Cerebellar nuclear complex (tissue), 1 donor: Measurements from ENCODE around the gene FXYD7.
"Not testable (repeated sequence)": the region's sequence is repeated elsewhere in the genome, so short reads cannot be mapped to it uniquely, and the experiment has no call there.

Experiments
- DNase-seq, 2 experiments: peaks; one replicate each; lab custom pipeline; 2025; lab: John Stamatoyannopoulos, UW

FXYD7 gene

GRCh38 chr19:35127871-35128270 is 15.2 kb upstream of the FXYD7 start:
- no peak for DNase-seq

- DNase-seq, result no peak
Observed at GRCh38 chr19:35128398-35129057, 14.5 kb upstream of the FXYD7 start.

- not testable (repeated sequence) for DNase-seq
Observed at GRCh38 chr19:35129724-35130274, 13.3 kb upstream of the FXYD7 start.

DNA sequence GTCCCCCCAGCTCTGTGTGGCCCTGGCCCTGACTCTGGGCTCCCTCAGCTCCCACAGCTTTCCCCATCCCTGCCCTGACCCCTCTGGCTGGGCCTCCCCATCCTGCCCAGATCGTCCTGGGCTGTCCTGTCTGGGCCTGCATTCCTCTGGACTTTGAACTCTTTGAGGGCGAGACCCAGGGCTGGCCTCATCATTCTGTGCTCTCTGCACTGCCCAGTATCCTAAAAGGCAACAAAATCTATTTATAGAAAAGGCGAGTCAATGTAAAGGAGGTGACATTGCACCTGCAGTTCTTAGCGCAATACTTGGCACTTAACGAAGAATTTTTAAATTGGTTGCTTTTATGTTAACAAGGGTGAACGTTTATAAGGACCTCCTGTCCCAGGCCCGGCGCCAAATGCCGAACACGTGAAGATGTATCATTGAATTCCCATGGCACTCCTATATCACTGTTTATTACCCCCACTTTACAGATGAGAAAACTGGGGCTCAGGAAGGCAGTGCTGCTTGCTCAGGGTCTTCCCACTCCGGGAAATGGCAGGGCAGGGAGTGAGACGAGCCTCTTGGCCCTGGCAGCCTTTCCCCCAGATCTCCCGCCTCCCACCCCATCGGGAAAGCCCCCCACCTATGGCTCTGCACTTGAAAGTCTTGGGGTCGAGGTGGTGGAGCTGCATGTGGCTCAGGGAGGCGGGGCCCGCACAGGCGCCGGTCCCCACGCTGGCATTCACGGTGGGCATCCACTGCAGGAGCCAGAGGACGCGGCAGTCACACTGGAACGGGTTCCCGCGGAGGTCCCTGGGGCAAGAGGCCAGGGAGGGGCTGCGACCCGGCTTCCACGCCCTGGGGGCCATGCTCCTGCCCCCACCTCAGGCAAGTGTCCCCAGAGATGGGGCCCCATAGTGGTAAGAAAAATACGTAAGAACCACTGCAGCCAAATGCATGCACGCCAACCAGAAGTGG is 12.0 kb upstream of the FXYD7 start:
- no peak for DNase-seq

- DNase-seq, result no peak
Observed at GRCh38 chr19:35132254-35132653, 10.8 kb upstream of the FXYD7 start.

- DNase-seq, result no peak
Observed at GRCh38 chr19:35133826-35134225, 9.2 kb upstream of the FXYD7 start.

GRCh38 chr19:35134601-35135242 is 8.3 kb upstream of the FXYD7 start, which contains the start of gene LGI4:
Gene LGI4 (minus strand): TSS chr19:35135059. CDS start chr19:35134680, 379 bp downstream.
- DNase-seq, result no peak

DNA sequence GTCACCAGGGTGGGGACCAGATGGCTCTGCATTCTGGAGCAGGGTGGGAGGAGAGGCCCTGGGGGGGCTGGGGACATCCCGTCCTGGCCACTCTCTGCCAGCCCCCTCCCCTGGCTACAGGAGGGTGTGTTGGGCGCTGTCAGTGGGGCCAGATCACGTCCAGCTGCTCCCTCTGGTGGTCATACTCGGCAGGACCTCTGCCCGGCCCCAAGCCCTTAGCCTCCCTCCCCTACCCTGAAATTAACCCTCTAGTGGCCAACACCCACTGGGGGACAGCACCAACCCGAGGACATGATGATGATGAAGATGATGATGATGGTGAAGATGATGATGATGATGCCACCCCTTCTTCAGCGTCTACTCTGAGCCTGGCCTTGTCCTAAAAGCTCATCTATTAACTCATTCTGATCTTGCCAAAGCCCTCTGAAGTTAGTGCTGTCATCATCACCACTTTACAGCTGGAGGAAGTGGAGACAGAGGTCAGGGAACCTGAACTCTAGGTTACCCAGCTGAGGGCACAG is 7.6 kb upstream of the FXYD7 start:
- DNase-seq, result peak in 1 of 2 experiments; percentile 14

- DNase-seq, result no peak
Observed at GRCh38 chr19:35136231-35136630, 6.8 kb upstream of the FXYD7 start.

DNA sequence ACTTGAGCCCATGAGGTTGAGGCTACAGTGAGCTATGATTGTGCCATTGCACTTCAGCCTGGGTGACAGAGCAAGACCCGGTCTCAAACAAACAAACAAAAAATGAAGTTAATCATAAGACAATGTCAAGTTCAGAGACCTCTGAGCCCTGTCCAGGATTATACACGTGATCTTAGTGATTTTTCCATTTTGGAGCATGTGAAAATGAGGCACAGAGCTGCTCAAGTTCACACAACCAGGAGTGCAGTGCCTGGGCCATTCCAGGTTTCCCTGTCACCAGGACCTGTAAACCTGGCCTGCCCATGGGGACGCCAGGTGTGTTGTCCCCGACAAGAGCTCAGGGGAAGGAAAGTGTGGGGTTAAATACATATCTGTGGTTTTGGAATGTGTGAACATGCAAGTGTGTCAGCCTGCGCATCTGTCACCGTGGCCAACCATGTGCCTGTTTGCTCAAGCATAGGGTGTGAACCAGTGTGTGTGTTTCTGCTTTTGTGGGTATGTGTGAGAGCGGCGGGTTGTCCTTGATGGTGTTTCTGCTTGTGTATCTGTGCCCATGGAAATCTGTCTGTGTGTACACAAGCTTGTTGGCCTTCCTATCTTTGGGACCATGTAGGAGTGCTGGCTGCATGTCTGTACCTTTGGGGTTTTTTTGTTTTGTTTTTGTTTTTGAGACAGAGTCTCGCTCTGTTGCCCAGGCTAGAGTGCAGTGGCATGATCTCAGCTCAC is 5.9 kb upstream of the FXYD7 start:
- DNase-seq, result no peak

- no peak for DNase-seq
Observed at GRCh38 chr19:35138305-35138892, 4.7 kb upstream of the FXYD7 start, which contains the start of gene FXYD1. Gene FXYD1 (plus strand): TSS chr19:35138824. CDS start chr19:35140080, 1,256 bp downstream.

GRCh38 chr19:35140207-35140961 is 2.7 kb upstream of the FXYD7 start:
- DNase-seq, result no peak

DNA sequence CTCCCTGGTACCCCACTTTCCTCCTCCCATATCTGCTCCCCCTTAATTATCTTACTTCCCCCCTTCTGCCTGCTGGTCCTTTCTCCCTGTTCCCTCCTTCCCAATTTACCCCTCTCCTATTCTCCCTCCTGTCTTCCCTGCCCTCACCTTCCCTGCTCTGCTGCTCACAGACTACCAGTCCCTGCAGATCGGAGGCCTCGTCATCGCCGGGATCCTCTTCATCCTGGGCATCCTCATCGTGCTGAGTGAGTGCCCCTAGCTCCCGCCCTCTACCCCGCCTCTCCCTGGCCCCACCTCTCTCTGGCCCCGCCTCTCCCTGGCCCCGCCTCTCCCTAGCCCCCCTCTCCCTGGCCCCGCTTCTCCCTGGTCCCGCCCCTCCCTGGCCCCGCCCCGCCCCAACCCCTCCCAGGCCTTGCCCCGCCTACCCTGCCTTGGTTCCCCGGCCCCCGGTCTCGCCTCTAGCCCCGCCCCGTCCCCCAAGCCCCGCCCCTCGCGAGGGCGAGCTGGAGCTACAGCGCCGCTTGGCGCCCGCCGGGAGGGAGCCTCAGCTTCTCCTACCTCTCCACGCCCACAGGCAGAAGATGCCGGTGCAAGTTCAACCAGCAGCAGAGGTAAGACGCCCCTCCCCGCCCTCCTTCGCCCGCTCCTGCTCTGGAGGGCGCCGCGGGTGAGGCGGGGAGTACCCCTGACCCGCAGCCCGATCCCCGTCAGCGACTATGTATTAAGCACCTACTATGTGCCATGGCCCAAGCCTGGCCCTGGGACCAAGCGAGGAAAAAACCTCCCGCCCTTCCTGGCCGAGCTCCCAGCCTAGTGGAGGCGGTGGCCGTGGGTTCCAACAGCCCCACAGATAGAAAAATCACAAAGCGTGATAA is 1.9 kb upstream of the FXYD7 start:
- peak in 1 of 2 experiments; percentile 35 for DNase-seq

GRCh38 chr19:35141837-35142605 is 1.0 kb upstream of the FXYD7 start:
- no peak for DNase-seq

DNA sequence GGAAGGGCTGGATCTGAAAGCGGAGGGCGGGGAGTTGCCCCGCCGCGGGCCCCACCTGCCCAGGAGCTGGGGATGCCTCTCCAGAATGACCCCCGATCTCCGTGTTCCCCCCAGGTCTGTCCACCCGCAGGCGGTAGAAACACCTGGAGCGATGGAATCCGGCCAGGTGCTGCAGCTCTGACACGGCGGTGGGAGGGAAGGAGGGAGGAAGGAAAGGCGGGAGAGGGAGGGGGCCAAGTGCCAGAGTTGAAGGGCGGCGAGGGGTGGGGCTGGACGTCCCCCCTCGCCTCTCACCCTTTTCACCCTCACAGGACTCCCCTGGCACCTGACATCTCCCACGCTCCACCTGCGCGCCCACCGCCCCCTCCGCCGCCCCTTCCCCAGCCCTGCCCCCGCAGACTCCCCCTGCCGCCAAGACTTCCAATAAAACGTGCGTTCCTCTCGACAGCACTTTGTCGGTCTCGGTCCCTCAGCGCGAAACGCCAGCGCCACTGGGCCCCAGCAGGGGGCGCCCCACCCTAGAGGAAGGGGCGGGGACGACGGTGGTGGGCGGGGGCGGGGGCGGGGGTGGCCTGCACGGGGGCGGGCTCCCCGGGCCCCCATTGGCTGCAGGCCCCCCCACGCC is 337 bp upstream of the FXYD7 start:
- DNase-seq, result no peak

DNA sequence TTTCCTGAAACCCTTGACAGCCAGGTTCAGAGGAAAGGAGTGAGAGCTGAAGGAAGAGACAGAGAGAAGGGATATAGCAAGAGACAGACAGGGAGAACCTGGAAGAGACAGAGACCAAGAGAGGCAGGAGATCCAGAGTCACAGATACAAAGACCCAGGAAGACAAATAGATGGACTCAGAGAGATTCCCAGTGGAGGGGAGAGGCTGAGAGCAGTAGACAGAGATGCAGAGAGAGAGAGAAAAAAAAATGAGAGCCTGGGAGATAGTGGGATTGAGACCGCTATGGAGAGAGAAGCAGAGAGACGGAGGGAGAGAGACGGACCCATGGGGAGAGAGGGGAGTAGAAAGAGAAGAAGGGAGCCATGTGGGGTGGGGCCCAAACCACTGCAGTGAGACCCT is 763 bp downstream of the FXYD7 start:
- DNase-seq, result no peak

GRCh38 chr19:35144259-35144599 is 1.2 kb downstream of the FXYD7 start:
- DNase-seq, result no peak
